HepG2 (cell line): ENCODE data around the gene ZMYND8. TPM values are rescaled to one million over a fixed set of nuclear protein-coding genes. Genes with fewer than 3 reads are reported as not detected.

Source experiments
- ATF2 ChIP-seq: sonication (generic); formaldehyde crosslinking; IDR thresholded peaks from 2 replicates; pipeline ENCODE4 v1.4.0; 2020; ENCODE audit warnings: missing genetic modification reagents
- CHD4 ChIP-seq: fragments of 200-600 bp; sonication (generic); IDR thresholded peaks from 2 replicates; pipeline ENCODE4 v1.7.0; 2017; ENCODE audit warnings: mild to moderate bottlenecking, low read length, borderline replicate concordance
- DNMT1 ChIP-seq: sonication (generic); formaldehyde crosslinking; IDR thresholded peaks from 2 replicates; pipeline ENCODE4 v1.5.1; 2020; ENCODE audit warnings: mild to moderate bottlenecking, missing genetic modification reagents
- FOXA3 ChIP-seq: IDR thresholded peaks from 2 replicates; pipeline ENCODE4 v1.6.1; 2016; ENCODE audit warnings: missing genetic modification reagents, missing compliant biosample characterization
- KAT7 ChIP-seq: IDR thresholded peaks from 2 replicates; pipeline ENCODE4 v1.6.1; 2018; ENCODE audit warnings: borderline replicate concordance, missing compliant biosample characterization
- KLF13 ChIP-seq: sonication (generic); formaldehyde crosslinking; IDR thresholded peaks from 2 replicates; pipeline ENCODE4 v1.4.0; 2020; ENCODE audit warnings: mild to moderate bottlenecking, missing genetic modification reagents
- LCORL ChIP-seq, 2 experiments: fragments of 450-650 bp in 1 of 2; sonication (generic) in 1 of 2; formaldehyde crosslinking in 1 of 2; IDR thresholded peaks; 2 replicates each; pipeline versions ENCODE4 v1.5.0 to v1.6.1; 2017 to 2020; ENCODE audit warnings: antibody characterized with exemption in 1 of 2, missing genetic modification reagents in 1 of 2
- MAF1 ChIP-seq: sonication (generic); formaldehyde crosslinking; IDR thresholded peaks from 2 replicates; pipeline ENCODE4 v1.5.0; 2020; ENCODE audit warnings: missing genetic modification reagents, borderline replicate concordance
- MAFF ChIP-seq: IDR thresholded peaks from 2 replicates; pipeline ENCODE4 v1.6.1; 2011; ENCODE audit warnings: low read depth, low read length, improper control_type of control experiment
- NFE2L2 ChIP-seq: fragments of 150-350 bp; IDR thresholded peaks from 2 replicates; pipeline ENCODE4 v1.6.1; 2014; ENCODE audit warnings: low read length
- SCMH1 ChIP-seq: sonication (generic); formaldehyde crosslinking; IDR thresholded peaks from 2 replicates; pipeline ENCODE4 v1.9.0; 2021; ENCODE audit warnings: missing genetic modification reagents, mild to moderate bottlenecking, borderline replicate concordance
- TBX2 ChIP-seq: sonication (generic); formaldehyde crosslinking; IDR thresholded peaks from 2 replicates; pipeline ENCODE4 v1.5.0; 2020; ENCODE audit warnings: missing genetic modification reagents, mild to moderate bottlenecking, borderline replicate concordance
- THAP7 ChIP-seq: sonication (generic); formaldehyde crosslinking; IDR thresholded peaks from 2 replicates; pipeline ENCODE4 v1.8.1; 2023; ENCODE audit warnings: mild to moderate bottlenecking, missing genetic modification reagents
- TRIM24 ChIP-seq: sonication (generic); formaldehyde crosslinking; IDR thresholded peaks from 2 replicates; pipeline ENCODE4 v1.8.0; 2022; ENCODE audit warnings: mild to moderate bottlenecking, missing genetic modification reagents
- ZBTB43 ChIP-seq: sonication (generic); formaldehyde crosslinking; conservative IDR thresholded peaks from 2 replicates; pipeline ENCODE4 v1.4.0; 2020; ENCODE audit warnings: missing genetic modification reagents
- ZNF224 ChIP-seq: sonication (generic); formaldehyde crosslinking; IDR thresholded peaks from 2 replicates; pipeline ENCODE4 v1.5.0; 2020; ENCODE audit warnings: mild to moderate bottlenecking, missing genetic modification reagents
- ZNF230 ChIP-seq: sonication (generic); formaldehyde crosslinking; IDR thresholded peaks from 2 replicates; pipeline ENCODE4 v1.4.0; 2020; ENCODE audit warnings: mild to moderate bottlenecking, missing genetic modification reagents
- ZNF329 ChIP-seq: sonication (generic); formaldehyde crosslinking; IDR thresholded peaks from 2 replicates; pipeline ENCODE4 v1.9.0; 2021; ENCODE audit warnings: low read depth, mild to moderate bottlenecking, missing genetic modification reagents
- ZNF503 ChIP-seq: sonication (generic); formaldehyde crosslinking; IDR thresholded peaks from 2 replicates; pipeline ENCODE4 v1.4.0; 2020; ENCODE audit warnings: missing genetic modification reagents
- ZNF652 ChIP-seq: IDR thresholded peaks from 2 replicates; pipeline ENCODE4 v1.6.1; 2016; ENCODE audit warnings: low read depth, borderline replicate concordance
- ZNF780A ChIP-seq: sonication (generic); formaldehyde crosslinking; IDR thresholded peaks from 2 replicates; pipeline ENCODE4 v1.8.0; 2022; ENCODE audit warnings: mild to moderate bottlenecking, missing genetic modification reagents, moderate library complexity
- ZNF800 ChIP-seq: sonication (generic); formaldehyde crosslinking; IDR thresholded peaks from 2 replicates; pipeline ENCODE4 v1.4.0; 2020; ENCODE audit warnings: missing genetic modification reagents
- polyA plus RNA-seq, 8 experiments: library from polyadenylated mRNA; depleted of rRNA in 3 of 8; stranded (reverse) in 7 of 8; unstranded in 1 of 8; fragments of >200 nt; fragmentation: Illumina TruSeq in 4 of 8; extraction: Trizol in 4 of 8; gene quantifications; 2 replicates each; pipeline versions ENCODE4 v1.2.1 to v1.2.3, GENCODE V29; 2011 to 2016; ENCODE audit warnings: low read depth in 4 of 8, missing spikeins in 1 of 8, mixed read lengths in 1 of 8; ENCODE audit not compliant: insufficient read depth in 1 of 8
- total RNA-seq, 5 experiments: library from RNA; depleted of rRNA; stranded (reverse); fragments of >200 nt; fragmentation: Illumina TruSeq; extraction: Trizol; gene quantifications; 2 replicates each; pipeline ENCODE4 v1.2.3, GENCODE V29; 2016; ENCODE audit warnings: low read depth in 1 of 5

The ZMYND8 gene
- total and polyA plus RNA-seq, 2 of the 13 experiments (the other 11 are each of a cell fraction or from before 2014, with no cell fraction given): 53.9 to 84.7 TPM

GRCh38 chr20:47360297-47361056 lies 4.0 kb upstream of the ZMYND8 start (continued):
- TF ChIP-seq KAT7 (CRISPR knock-in tag): peak; percentile 89
- TF ChIP-seq ZNF230 (CRISPR knock-in tag): peak; percentile 56; the same call in 1 of the 2 replicates
- peak; percentile 90 for TF ChIP-seq FOXA3 (CRISPR knock-in tag)
- TF ChIP-seq ZNF503 (CRISPR knock-in tag): peak; percentile 93
- TF ChIP-seq TBX2: peak; percentile 51; the same call in 1 of the 2 replicates
- TF ChIP-seq MAFF: peak; percentile 43
- TF ChIP-seq LCORL (IDR thresholded peaks at IDR 0.05): no peak; the same call in 1 of the 2 replicates
- TF ChIP-seq LCORL (CRISPR knock-in tag; IDR thresholded peaks at IDR 0.05): peak; percentile 76
- no peak for TF ChIP-seq TRIM24 (CRISPR knock-in tag)
- TF ChIP-seq KLF13 (CRISPR knock-in tag): no peak
- peak; percentile 76; the same call in 1 of the 2 replicates for TF ChIP-seq ZBTB43
- peak; percentile 84; the same call in 1 of the 2 replicates for TF ChIP-seq ZNF224 (CRISPR knock-in tag)
- TF ChIP-seq ZNF800: peak; percentile 86
- no peak for TF ChIP-seq DNMT1 (CRISPR knock-in tag)
- TF ChIP-seq THAP7 (CRISPR knock-in tag): no peak
- TF ChIP-seq MAF1: peak; percentile 50; the same call in 1 of the 2 replicates
- TF ChIP-seq ZNF329 (CRISPR knock-in tag): 0 out of 2 replicates have a peak, but pooled peaks have one; percentile 53
- TF ChIP-seq ATF2 (CRISPR knock-in tag): 0 out of 2 replicates have a peak, but pooled peaks have one; percentile 40
- TF ChIP-seq NFE2L2: no peak
- no peak; the same call in 1 of the 2 replicates for TF ChIP-seq CHD4
- TF ChIP-seq ZNF652: peak; percentile 61; the same call in 1 of the 2 replicates
- TF ChIP-seq ZNF780A: no peak
- no peak for TF ChIP-seq SCMH1 (CRISPR knock-in tag)
